ENCODE measurements around the gene PSMC3. TPM values are rescaled to one million over a fixed set of nuclear protein-coding genes. Genes with fewer than 3 reads are reported as not detected.
A peak's percentile ranks its signal among the peaks of the same experiment; 100 is the strongest.

PSMC3 gene
- total RNA-seq, 1 donor from 2014 or later = 34.8 TPM

DNA sequence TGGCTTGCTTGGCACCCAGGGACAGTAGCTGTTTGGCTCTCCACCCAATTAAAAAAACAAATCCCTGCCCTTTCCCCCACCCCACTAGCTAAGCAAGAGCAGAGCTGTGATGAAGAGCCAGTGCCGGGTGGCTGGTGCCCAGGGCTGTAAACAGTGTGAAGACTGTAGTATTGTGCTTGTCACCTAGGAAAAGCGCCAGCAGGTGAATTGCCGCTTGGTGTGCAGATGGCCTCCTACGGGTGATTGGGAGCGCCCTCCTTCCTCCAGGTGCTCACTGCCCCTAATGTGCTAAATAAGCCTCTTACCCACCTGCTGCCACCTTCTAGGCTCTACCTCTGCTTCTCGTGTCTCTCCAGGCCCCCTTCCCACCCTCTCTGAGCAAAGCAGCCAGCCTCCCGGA lies 41.1 kb upstream of the PSMC3 start:
- H3K27me3 ChIP-seq = no peaks in the 10 kb centered on the region
- no peak for DNase-seq (ENCODE audit: low spot score in 2 of 2)

DNA sequence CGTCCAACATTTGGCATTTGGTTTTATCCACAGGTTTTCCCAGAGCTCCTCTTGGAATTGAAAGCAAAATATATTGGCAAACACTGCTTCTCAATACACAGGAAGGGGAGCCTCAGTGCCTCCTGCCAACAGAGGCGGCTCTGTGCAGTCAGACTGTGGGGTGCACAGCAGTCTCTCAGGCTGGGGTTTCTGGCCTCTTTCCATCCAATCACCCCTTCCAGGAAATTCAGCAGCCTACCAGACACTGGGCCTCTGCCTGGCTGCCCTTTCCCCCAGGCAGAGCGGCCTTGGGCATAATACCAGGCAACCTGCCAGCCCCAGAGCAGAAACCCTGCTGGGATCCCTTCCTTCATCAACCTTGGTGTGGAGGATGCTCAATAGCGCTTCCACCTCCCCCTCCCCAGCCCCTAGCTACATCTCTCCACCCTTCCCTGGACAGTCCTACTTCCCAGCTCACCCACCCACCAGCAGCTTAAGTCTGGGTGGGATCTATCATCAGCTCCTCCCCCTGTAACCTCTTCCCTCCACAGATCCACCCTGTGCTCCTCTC lies 40.5 kb upstream of the PSMC3 start:
- intact Hi-C loops (cut with DNase I) = loop anchor here (5.0 kb wide), 2 partner anchors 86 to 101 kb away; partner anchors contain the start of genes CELF1 and PTPMT1

More for the DNA sequence above, 41.1 kb upstream of the PSMC3 start:
- Histone ChIP-seq H3K4me1 (peaks cover 0 to 7% of the 10 kb centered on the region in 2 donors), H3K27ac (peak overlapping the region; percentile 61), H3K4me3 (no peak overlapping the region), H3K9me3 (no peaks in the 10 kb centered on the region), H3K36me3 (peaks cover 19 to 37% of the 10 kb centered on the region in 2 donors)
- intact Hi-C loops (cut with DNase I) = loop anchor here (5.0 kb wide), 2 partner anchors 85 to 100 kb away; partner anchors contain the start of genes CELF1 and PTPMT1
- TF ChIP-seq, protein P1, sequence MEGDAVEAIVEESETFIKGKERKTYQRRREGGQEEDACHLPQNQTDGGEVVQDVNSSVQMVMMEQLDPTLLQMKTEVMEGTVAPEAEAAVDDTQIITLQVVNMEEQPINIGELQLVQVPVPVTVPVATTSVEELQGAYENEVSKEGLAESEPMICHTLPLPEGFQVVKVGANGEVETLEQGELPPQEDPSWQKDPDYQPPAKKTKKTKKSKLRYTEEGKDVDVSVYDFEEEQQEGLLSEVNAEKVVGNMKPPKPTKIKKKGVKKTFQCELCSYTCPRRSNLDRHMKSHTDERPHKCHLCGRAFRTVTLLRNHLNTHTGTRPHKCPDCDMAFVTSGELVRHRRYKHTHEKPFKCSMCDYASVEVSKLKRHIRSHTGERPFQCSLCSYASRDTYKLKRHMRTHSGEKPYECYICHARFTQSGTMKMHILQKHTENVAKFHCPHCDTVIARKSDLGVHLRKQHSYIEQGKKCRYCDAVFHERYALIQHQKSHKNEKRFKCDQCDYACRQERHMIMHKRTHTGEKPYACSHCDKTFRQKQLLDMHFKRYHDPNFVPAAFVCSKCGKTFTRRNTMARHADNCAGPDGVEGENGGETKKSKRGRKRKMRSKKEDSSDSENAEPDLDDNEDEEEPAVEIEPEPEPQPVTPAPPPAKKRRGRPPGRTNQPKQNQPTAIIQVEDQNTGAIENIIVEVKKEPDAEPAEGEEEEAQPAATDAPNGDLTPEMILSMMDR (IDR thresholded peaks at IDR 0.05) = no peak

DNA sequence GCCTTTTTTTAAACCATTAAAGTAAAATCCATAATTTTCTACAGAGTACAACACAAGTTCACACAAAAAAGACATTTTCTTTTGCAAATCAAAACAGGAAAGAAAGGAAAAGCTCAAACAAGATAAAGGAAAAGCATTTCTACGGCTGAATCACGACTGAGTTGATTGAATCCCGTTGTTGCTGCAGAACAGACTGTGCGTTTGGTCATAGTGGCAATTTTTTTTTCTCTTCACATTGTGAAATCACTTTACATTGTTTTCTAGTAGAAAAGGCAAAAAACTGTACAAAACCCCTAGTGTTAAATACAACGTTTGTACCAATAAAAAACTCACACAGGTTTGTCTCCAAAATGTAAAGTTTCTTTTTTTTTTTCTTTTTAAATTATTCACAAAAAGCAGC lies 40.0 kb upstream of the PSMC3 start:
- peaks cover 12 to 27% of the 10 kb centered on the region in 2 donors for H3K36me3 ChIP-seq
- H3K4me3 ChIP-seq = no peak overlapping the region
- H3K9me3 ChIP-seq = no peaks in the 10 kb centered on the region

More for the DNA sequence above, 40.5 kb upstream of the PSMC3 start:
- no peaks in the 10 kb centered on the region for H3K27me3 ChIP-seq
- no peak overlapping the region for H3K4me3 ChIP-seq
- peaks cover 18 to 31% of the 10 kb centered on the region in 2 donors for H3K36me3 ChIP-seq
- H3K9me3 ChIP-seq = no peaks in the 10 kb centered on the region
- TF ChIP-seq, protein P1 (IDR thresholded peaks at IDR 0.05) = no peak
- peaks cover 0 to 7% of the 10 kb centered on the region in 2 donors for H3K4me1 ChIP-seq
- DNase-seq (ENCODE audit: low spot score in 2 of 2) = no peak
- H3K27ac ChIP-seq = peak overlapping the region; percentile 61

DNA sequence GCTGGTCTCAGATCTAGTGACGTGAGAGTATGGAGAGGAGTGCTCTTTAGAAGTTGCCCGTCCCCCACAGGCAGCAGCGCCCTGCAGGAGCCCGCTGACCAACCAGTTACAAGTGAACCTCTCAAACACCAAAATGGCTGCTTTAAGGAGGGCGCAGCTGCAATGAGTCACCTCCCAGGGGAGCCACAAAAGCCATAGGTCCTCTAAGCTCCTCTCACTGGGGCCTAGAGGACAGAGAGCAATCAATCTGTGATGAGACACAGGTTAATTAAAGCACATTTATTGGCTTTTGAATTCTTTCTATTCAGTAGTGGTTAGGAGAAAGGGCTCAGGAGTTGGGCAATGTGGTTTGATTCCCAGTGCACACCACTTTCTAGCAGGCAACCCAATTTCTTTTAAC lies 38.2 kb upstream of the PSMC3 start:
- H3K27me3 ChIP-seq = no peaks in the 10 kb centered on the region
- H3K9me3 ChIP-seq = no peaks in the 10 kb centered on the region
- no peak for DNase-seq (ENCODE audit: low spot score in 2 of 2)
- no peak overlapping the region for H3K4me3 ChIP-seq
- peaks cover 11 to 20% of the 10 kb centered on the region in 2 donors for H3K36me3 ChIP-seq
- H3K27ac ChIP-seq = no peak overlapping the region
- intact Hi-C loops (cut with DNase I) = no loop called here
- TF ChIP-seq, protein P1 (IDR thresholded peaks at IDR 0.05) = no peak
- peaks cover 0 to 7% of the 10 kb centered on the region in 2 donors for H3K4me1 ChIP-seq

More for the DNA sequence above, 40.0 kb upstream of the PSMC3 start:
- Histone ChIP-seq H3K27me3 (no peaks in the 10 kb centered on the region), H3K27ac (peak overlapping the region; percentile 61), H3K4me1 (peaks cover 0 to 7% of the 10 kb centered on the region in 2 donors)
- TF ChIP-seq, protein P1 (IDR thresholded peaks at IDR 0.05) = no peak
- DNase-seq (ENCODE audit: low spot score in 2 of 2) = no peak
- intact Hi-C loops (cut with DNase I) = loop anchor here (5.0 kb wide), 2 partner anchors 86 to 101 kb away; partner anchors contain the start of genes CELF1 and PTPMT1

DNA sequence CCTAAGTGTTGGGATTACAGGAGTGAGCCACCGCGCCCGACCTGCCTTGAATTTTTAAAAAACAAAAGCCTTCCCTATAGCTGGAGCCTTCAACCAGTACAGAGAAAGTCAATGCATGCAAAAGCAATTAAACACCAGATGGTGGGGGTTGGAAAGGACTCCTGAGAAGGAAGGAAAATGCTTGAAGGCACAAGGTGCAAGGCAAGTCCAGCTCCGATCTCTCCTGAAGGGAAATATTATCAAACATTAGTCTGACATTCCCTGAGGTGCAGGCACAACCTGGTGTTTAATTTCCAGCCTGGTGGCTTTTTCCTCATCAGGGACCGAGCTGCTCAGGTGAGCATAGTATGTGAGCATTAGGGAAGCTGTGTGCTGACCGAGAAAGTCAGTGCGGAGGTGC lies 35.6 kb upstream of the PSMC3 start:
- intact Hi-C loops (cut with DNase I) = no loop called here
- no peak overlapping the region for H3K4me3 ChIP-seq
- H3K36me3 ChIP-seq = peaks cover 14 to 24% of the 10 kb centered on the region in 2 donors

More for the DNA sequence above, 35.6 kb upstream of the PSMC3 start:
- TF ChIP-seq, protein P1 (IDR thresholded peaks at IDR 0.05) = no peak
- Histone ChIP-seq H3K9me3 (no peaks in the 10 kb centered on the region), H3K4me1 (peaks cover 0 to 6% of the 10 kb centered on the region in 2 donors), H3K27me3 (no peaks in the 10 kb centered on the region), H3K27ac (no peak overlapping the region)
- no peak for DNase-seq (ENCODE audit: low spot score in 2 of 2)
